Heart left ventricle (tissue), 13 donors: ENCODE data around the gene LRRC28.

Experiments
- POLR2A ChIP-seq, 2 donors: fragments of 450-650 bp; IDR thresholded peaks; one replicate each; pipeline ENCODE4 v1.6.1; 2017; ENCODE audit warnings: antibody characterized with exemption in 2 of 2, mild to moderate bottlenecking in 2 of 2, moderate library complexity in 2 of 2
- TF ChIP-seq, protein P1 (sequence below), 12 donors: fragments of 200-600 bp; sonication (generic) in 4 of 12; IDR thresholded peaks; one replicate each; pipeline versions ENCODE4 v1.5.0 to v1.8.0; 2018 to 2022; ENCODE audit warnings: antibody characterized with exemption in 12 of 12, mild to moderate bottlenecking in 5 of 12
- donor health status: ischemic (EF 13 %, LVEDD 7.1; RV severe dilation, severe dysfunction).
- donor health status: DM: no; HTN: yes; CAD: no.
- donor health status: DM: no; HTN: no; CAD: no.
- donor health status: ischemic (EF 25% LVEDD 6.9; RV normal size, moderate dysfunction).
- donor health status: ischemic (EF 25% LVEDD 5.7; RV mildly dilated, moderate dysfunction).
- donor health status: ischemic (EF 35%, LVEDD 5.7; RV mildly dilated, moderate dysfunction).
- donor health status: nonischemic (EF 11% LVEDD 7.7; RV severe dilation, severe dysfunction).
- donor health status: DM: yes; HTN: yes; CAD: no.
- donor health status: PGD.
- donor health status: ischemic (EF 29% LVEDD 5.4; RV normal size, mild dysfunction).
- donor health status: nonischemic (EF 23%, LVEDD 6.1; RV moderate dilation, normal function).

- no peak for TF ChIP-seq POLR2A (IDR thresholded peaks at IDR 0.05)
- TF ChIP-seq, protein P1, sequence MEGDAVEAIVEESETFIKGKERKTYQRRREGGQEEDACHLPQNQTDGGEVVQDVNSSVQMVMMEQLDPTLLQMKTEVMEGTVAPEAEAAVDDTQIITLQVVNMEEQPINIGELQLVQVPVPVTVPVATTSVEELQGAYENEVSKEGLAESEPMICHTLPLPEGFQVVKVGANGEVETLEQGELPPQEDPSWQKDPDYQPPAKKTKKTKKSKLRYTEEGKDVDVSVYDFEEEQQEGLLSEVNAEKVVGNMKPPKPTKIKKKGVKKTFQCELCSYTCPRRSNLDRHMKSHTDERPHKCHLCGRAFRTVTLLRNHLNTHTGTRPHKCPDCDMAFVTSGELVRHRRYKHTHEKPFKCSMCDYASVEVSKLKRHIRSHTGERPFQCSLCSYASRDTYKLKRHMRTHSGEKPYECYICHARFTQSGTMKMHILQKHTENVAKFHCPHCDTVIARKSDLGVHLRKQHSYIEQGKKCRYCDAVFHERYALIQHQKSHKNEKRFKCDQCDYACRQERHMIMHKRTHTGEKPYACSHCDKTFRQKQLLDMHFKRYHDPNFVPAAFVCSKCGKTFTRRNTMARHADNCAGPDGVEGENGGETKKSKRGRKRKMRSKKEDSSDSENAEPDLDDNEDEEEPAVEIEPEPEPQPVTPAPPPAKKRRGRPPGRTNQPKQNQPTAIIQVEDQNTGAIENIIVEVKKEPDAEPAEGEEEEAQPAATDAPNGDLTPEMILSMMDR (IDR thresholded peaks at IDR 0.05), result no peak
These were observed 135.1 kb downstream of the LRRC28 start for GRCh38 chr15:99386391-99386790.
